ENCODE measurements around the gene MTMR8.

Gene MTMR8

DNA sequence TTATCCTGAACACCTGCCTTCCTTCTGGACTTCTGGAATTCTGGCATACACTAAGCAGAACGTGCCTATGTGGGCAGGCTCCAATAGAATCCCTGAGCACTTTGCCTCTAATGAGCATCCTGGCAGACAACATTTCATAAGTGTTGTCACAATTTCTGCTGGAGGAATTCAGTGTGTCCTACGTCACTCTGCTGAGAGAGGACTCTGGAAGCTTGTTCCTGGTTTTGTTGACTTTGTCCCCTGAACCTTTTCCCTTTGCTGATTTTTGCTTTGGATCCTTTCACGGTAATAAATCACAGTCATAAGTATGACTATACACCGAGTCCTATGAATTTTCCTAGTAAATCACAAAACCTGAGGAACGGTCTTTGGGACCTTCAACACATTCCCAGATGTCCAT lies 43.2 kb downstream of the MTMR8 start:
- DNase-seq (ENCODE audit: low read depth in 1 of 2, low spot score in 1 of 2) = no peak
- TF ChIP-seq GABPA (IDR thresholded peaks at IDR 0.05; ENCODE audit: low read depth) (no peak), SPI1 (IDR thresholded peaks at IDR 0.05; ENCODE audit: borderline replicate concordance, low read depth) (no peak), POLR2AphosphoS5 (IDR thresholded peaks at IDR 0.05; ENCODE audit: low read depth) (no peak)
- TF ChIP-seq, protein P1, sequence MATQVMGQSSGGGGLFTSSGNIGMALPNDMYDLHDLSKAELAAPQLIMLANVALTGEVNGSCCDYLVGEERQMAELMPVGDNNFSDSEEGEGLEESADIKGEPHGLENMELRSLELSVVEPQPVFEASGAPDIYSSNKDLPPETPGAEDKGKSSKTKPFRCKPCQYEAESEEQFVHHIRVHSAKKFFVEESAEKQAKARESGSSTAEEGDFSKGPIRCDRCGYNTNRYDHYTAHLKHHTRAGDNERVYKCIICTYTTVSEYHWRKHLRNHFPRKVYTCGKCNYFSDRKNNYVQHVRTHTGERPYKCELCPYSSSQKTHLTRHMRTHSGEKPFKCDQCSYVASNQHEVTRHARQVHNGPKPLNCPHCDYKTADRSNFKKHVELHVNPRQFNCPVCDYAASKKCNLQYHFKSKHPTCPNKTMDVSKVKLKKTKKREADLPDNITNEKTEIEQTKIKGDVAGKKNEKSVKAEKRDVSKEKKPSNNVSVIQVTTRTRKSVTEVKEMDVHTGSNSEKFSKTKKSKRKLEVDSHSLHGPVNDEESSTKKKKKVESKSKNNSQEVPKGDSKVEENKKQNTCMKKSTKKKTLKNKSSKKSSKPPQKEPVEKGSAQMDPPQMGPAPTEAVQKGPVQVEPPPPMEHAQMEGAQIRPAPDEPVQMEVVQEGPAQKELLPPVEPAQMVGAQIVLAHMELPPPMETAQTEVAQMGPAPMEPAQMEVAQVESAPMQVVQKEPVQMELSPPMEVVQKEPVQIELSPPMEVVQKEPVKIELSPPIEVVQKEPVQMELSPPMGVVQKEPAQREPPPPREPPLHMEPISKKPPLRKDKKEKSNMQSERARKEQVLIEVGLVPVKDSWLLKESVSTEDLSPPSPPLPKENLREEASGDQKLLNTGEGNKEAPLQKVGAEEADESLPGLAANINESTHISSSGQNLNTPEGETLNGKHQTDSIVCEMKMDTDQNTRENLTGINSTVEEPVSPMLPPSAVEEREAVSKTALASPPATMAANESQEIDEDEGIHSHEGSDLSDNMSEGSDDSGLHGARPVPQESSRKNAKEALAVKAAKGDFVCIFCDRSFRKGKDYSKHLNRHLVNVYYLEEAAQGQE (IDR thresholded peaks at IDR 0.05; ENCODE audit: insufficient replicate concordance, low read depth) = no peak
- TF ChIP-seq, protein P2, sequence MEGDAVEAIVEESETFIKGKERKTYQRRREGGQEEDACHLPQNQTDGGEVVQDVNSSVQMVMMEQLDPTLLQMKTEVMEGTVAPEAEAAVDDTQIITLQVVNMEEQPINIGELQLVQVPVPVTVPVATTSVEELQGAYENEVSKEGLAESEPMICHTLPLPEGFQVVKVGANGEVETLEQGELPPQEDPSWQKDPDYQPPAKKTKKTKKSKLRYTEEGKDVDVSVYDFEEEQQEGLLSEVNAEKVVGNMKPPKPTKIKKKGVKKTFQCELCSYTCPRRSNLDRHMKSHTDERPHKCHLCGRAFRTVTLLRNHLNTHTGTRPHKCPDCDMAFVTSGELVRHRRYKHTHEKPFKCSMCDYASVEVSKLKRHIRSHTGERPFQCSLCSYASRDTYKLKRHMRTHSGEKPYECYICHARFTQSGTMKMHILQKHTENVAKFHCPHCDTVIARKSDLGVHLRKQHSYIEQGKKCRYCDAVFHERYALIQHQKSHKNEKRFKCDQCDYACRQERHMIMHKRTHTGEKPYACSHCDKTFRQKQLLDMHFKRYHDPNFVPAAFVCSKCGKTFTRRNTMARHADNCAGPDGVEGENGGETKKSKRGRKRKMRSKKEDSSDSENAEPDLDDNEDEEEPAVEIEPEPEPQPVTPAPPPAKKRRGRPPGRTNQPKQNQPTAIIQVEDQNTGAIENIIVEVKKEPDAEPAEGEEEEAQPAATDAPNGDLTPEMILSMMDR (IDR thresholded peaks at IDR 0.05; ENCODE audit: insufficient read depth, low read length) = no peak
- no peak overlapping the region for H3K4me3 ChIP-seq (replicated peaks; ENCODE audit: insufficient read depth, low read length)
- no peak overlapping the region for H3K27ac ChIP-seq (replicated peaks)
- H3K27me3 ChIP-seq (ENCODE audit: insufficient read depth, poor library complexity, severe bottlenecking) = no peaks in the 10 kb centered on the region

DNA sequence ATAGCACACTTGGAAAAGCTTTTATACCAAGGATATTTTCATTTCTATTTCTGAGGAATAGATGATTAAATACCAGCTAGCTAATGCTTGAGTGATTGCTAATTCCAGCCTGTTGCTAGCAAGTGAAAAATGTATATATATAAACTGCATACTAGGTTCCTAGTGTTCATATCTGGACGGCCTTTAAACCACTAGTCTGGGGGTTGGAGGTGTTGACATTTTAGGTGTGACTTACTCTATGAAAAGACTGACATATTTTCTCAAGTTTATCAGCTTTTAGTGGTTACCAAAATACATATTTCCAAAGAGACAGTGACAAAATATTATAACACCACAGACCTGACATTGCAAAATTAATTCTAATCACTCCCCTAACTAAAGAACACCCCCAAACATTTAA lies 44.7 kb downstream of the MTMR8 start:
- Histone ChIP-seq H3K27ac (replicated peaks) (no peak overlapping the region), H3K27me3 (ENCODE audit: insufficient read depth, poor library complexity, severe bottlenecking) (no peaks in the 10 kb centered on the region), H3K4me3 (replicated peaks; ENCODE audit: insufficient read depth, low read length) (no peak overlapping the region)
- no peak for DNase-seq (ENCODE audit: low read depth in 1 of 2, low spot score in 1 of 2)
- TF ChIP-seq, protein P2 (IDR thresholded peaks at IDR 0.05; ENCODE audit: insufficient read depth, low read length) = no peak
- TF ChIP-seq SPI1 (IDR thresholded peaks at IDR 0.05; ENCODE audit: borderline replicate concordance, low read depth) (no peak), GABPA (IDR thresholded peaks at IDR 0.05; ENCODE audit: low read depth) (no peak), POLR2AphosphoS5 (IDR thresholded peaks at IDR 0.05; ENCODE audit: low read depth) (no peak)
- TF ChIP-seq, protein P1 (IDR thresholded peaks at IDR 0.05; ENCODE audit: insufficient replicate concordance, low read depth) = no peak

DNA sequence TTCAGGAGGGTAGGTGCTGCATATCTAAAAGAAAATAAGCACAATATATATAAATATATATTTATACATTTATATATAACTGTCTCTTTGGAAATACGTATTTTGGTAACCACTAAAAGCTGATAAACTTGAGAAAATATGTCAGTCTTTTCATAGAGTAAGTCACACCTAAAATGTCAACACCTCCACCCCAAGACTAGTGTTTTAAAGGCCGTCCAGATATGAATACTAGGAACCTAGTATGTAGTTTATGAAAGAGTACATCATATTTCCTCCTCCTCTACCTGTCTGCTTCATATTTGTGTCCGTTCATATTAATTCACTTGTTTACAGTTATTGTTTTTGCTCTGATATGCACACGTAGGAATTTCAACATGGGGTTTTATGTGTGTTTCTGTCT lies 45.2 kb downstream of the MTMR8 start:
- DNase-seq (ENCODE audit: low read depth in 1 of 2, low spot score in 1 of 2) = no peak
- TF ChIP-seq, protein P2 (IDR thresholded peaks at IDR 0.05; ENCODE audit: insufficient read depth, low read length) = no peak
- TF ChIP-seq POLR2AphosphoS5 (IDR thresholded peaks at IDR 0.05; ENCODE audit: low read depth) (no peak), SPI1 (IDR thresholded peaks at IDR 0.05; ENCODE audit: borderline replicate concordance, low read depth) (no peak), GABPA (IDR thresholded peaks at IDR 0.05; ENCODE audit: low read depth) (no peak)
- TF ChIP-seq, protein P1 (IDR thresholded peaks at IDR 0.05; ENCODE audit: insufficient replicate concordance, low read depth) = no peak
- H3K4me3 ChIP-seq (replicated peaks; ENCODE audit: insufficient read depth, low read length) = no peak overlapping the region
- no peaks in the 10 kb centered on the region for H3K27me3 ChIP-seq (ENCODE audit: insufficient read depth, poor library complexity, severe bottlenecking)
- H3K27ac ChIP-seq (replicated peaks) = no peak overlapping the region

Data from HL-60 (cell line).